Panc1 (cell line): ENCODE data around the gene ARSG. TPM values are rescaled to one million over a fixed set of nuclear protein-coding genes. Genes with fewer than 3 reads are reported as not detected.

Source experiments
- ATAC-seq: fragments of 200-7000 bp; cut with Tn5 transposase; 2 replicates; pipeline ENCODE4 v1.9.1; 2020; ENCODE audit warnings: mild to moderate bottlenecking, moderate library complexity
- BruUV-seq: library from RNA; stranded (reverse); fragments of 400-500 nt; replicated peaks from 2 replicates; lab custom pipeline; 2021; lab: Mats Ljungman, UMichigan
- CTCF ChIA-PET: fragments of 300-600 bp; sonication (Branson Sonifier 250); formaldehyde crosslinking; loops from one replicate; lab custom pipeline; 2022; ENCODE audit warnings: antibody characterized with exemption; lab: Charles Lee
- POLR2A ChIA-PET: fragments of 300-600 bp; sonication (Branson Sonifier 250); formaldehyde crosslinking; loops from one replicate; lab custom pipeline; 2022; ENCODE audit warnings: antibody characterized with exemption; lab: Charles Lee
- DNase-seq: peaks from one replicate; pipeline ENCODE4 v3.0.0-alpha.2; 2010; ENCODE audit warnings: low read depth, low spot score
- H3K27ac ChIP-seq: 2 replicates; pipeline ENCODE4 v1.5.1; 2011; ENCODE audit warnings: mild to moderate bottlenecking, low read length, inconsistent platforms
- H3K27me3 ChIP-seq: fragments of 200-500 bp; sonication (Bioruptor generic); 2 replicates; pipeline ENCODE4 v1.6.0; 2014; ENCODE audit warnings: low read length, inconsistent platforms; ENCODE audit not compliant: control insufficient read depth, insufficient read depth
- H3K36me3 ChIP-seq: fragments of 200-500 bp; sonication (Bioruptor generic); 2 replicates; pipeline ENCODE4 v1.5.1; 2014; ENCODE audit warnings: inconsistent platforms, mild to moderate bottlenecking, low read length, moderate library complexity; ENCODE audit not compliant: control insufficient read depth, insufficient read depth
- H3K4me1 ChIP-seq: 2 replicates; pipeline ENCODE4 v1.5.1; 2011; ENCODE audit warnings: inconsistent platforms, mild to moderate bottlenecking, low read length, moderate library complexity; ENCODE audit not compliant: control insufficient read depth, insufficient read depth
- H3K4me3 ChIP-seq, 2 experiments: 2 replicates each; pipeline ENCODE4 v1.5.1; 2011 to 2012; ENCODE audit warnings: low read depth in 2 of 2, low read length in 2 of 2, mild to moderate bottlenecking in 2 of 2, inconsistent platforms in 1 of 2, moderate library complexity in 1 of 2
- H3K9me3 ChIP-seq: fragments of 200-500 bp; sonication (Bioruptor generic); 2 replicates; pipeline ENCODE4 v1.5.1; 2014; ENCODE audit warnings: low read depth, mild to moderate bottlenecking, inconsistent platforms, low read length, moderate library complexity; ENCODE audit not compliant: control insufficient read depth, insufficient read depth
- POLR2AphosphoS5 ChIP-seq: IDR thresholded peaks from 2 replicates; pipeline ENCODE4 v1.6.1; 2012; ENCODE audit warnings: mild to moderate bottlenecking, low read depth, low read length, moderate library complexity
- SIN3A ChIP-seq: IDR thresholded peaks from 2 replicates; pipeline ENCODE4 v1.6.1; 2012; ENCODE audit warnings: low read depth, mild to moderate bottlenecking, low read length, moderate library complexity, borderline replicate concordance; ENCODE audit not compliant: insufficient read depth
- TCF7L2 ChIP-seq: IDR thresholded peaks from 2 replicates; pipeline ENCODE4 v1.6.1; 2011; ENCODE audit warnings: mild to moderate bottlenecking, low read depth, low read length, inconsistent platforms
- in situ Hi-C: cut with HindIII; loops from 2 replicates; pipeline ENCODE4 v1.10.0; 2016; ENCODE audit warnings: low sequenced_read_pairs, low pct_unique_long_range_greater_than_20kb
- intact Hi-C: fragments of 100-400 bp; cut with micrococcal nuclease; formaldehyde crosslinking; loops from one replicate; pipeline ENCODE4 v1.10.0; 2022; ENCODE audit not compliant: unreplicated experiment
- total RNA-seq: library from RNA; stranded (reverse); gene quantifications from one replicate; pipeline ENCODE4 v1.2.1, GENCODE V29; 2021; ENCODE audit not compliant: unreplicated experiment
- TF ChIP-seq, protein P1 (sequence below), 2 experiments: IDR thresholded peaks; 2 replicates each; pipeline ENCODE4 v1.6.1; 2011 to 2012; ENCODE audit warnings: low read depth in 2 of 2, control low read depth in 1 of 2, low read length in 1 of 2, mild to moderate bottlenecking in 1 of 2, moderate library complexity in 1 of 2; ENCODE audit not compliant: insufficient read depth in 1 of 2
- TF ChIP-seq, protein P2 (sequence below): fragments of 450-650 bp; IDR thresholded peaks from 2 replicates; pipeline ENCODE4 v1.5.1; 2017; ENCODE audit warnings: mild to moderate bottlenecking

ARSG gene
- total RNA-seq, 1 experiment from 2014 or later: 2.3 TPM

DNA sequence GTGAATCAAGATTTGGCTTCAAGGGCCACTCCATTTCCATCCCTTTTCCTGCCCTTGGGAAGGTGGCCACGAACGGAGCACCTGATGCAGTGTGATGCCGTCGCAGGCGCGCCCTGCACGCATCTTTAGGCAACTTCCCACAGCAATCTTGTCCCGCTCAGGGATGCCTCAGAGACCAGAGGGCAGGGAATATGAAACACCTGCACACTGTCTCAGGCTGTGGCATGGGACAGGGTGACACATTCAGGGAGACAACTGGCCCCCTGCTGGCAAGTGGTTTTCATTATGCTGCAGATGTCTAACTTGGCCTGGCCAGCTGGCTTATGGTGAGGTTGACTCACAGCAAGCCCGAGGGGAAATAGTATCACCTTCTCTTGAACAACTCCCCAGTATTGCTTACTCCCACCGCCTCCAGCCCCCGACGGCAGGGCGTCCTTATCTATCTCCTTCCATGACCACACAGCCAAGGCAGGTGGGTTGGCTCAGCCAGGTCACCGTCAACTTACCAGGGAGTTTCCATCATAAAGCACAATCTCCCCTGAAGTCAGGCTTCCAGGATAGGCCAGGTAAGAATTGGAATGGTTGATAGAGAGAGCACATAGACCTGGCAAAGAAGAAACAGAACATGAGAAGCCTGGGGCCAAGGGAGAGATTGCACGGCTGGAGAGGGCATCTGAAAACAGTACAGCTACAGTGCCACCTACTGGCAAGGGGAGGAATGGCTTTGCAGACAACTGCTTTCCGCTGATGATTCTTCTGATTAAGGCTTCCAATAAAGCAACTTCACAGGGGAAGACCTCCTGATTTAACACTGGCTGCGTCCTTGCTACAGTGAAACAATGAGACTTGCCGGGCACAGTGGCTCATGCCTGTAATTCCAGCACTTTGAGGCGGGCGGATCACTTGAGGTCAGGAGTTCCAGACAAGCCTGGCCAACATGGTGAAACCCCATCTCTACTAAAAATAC lies 144.9 kb downstream of the ARSG start:
- BruUV-seq: no TSS peak

DNA sequence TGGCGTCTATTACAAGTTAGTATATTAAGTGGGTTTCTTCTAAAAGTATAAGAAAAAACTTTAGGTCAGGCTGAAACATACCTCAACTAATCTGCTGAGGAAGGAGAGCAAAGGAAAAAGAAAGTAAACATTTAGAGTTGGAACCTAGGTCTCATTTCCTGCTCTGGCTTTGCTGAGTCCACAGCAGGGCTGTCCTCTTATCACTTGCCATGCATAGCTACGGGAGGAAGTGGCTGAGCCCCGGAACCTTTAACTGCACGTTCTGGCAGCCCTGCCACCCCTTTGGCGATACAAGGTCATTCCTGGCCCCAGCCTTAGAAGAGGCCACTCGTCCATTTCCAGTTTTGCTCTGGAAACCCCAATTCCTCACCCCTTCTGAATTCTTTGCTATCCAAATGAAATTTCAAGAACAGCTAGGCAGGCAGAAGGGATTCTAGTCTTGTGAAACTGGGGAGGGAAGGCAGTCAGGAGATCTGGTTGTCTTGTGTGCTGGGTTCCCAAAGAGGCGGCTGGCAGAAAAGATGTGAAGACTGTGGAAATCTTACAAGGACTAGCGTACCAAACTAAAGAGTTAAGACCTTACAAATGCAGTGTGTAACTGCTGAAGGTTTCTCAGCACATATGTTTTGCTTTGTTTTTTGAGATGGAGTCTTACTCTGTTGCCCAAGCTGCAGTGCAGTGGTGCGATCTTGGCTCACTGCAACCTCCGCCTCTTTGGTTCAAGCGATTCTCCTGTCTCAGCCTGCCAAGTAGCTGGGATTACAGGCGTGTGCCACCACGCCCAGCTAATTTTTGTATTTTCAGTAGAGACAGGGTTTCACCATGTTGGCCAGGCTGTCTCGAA lies 146.9 kb downstream of the ARSG start:
- ChIA-PET POLR2A (no interaction called here), CTCF (interaction anchor here (0.7 kb wide), 1 partner anchor 173 kb away, joined by 5 read pairs; no protein-coding TSS in a partner anchor)
- Histone ChIP-seq H3K4me3 (no peak overlapping the region), H3K27ac (no peak overlapping the region), H3K27me3 (no peaks in the 10 kb centered on the region), H3K9me3 (no peaks in the 10 kb centered on the region), H3K36me3 (no peaks in the 10 kb centered on the region), H3K4me1 (no peaks in the 10 kb centered on the region)
- BruUV-seq: no TSS peak
- no peak for DNase-seq
- no peak for ATAC-seq
- intact Hi-C loops: no loop called here
- TF ChIP-seq SIN3A (no peak), TCF7L2 (no peak), POLR2AphosphoS5 (no peak)
- TF ChIP-seq, protein P1, sequence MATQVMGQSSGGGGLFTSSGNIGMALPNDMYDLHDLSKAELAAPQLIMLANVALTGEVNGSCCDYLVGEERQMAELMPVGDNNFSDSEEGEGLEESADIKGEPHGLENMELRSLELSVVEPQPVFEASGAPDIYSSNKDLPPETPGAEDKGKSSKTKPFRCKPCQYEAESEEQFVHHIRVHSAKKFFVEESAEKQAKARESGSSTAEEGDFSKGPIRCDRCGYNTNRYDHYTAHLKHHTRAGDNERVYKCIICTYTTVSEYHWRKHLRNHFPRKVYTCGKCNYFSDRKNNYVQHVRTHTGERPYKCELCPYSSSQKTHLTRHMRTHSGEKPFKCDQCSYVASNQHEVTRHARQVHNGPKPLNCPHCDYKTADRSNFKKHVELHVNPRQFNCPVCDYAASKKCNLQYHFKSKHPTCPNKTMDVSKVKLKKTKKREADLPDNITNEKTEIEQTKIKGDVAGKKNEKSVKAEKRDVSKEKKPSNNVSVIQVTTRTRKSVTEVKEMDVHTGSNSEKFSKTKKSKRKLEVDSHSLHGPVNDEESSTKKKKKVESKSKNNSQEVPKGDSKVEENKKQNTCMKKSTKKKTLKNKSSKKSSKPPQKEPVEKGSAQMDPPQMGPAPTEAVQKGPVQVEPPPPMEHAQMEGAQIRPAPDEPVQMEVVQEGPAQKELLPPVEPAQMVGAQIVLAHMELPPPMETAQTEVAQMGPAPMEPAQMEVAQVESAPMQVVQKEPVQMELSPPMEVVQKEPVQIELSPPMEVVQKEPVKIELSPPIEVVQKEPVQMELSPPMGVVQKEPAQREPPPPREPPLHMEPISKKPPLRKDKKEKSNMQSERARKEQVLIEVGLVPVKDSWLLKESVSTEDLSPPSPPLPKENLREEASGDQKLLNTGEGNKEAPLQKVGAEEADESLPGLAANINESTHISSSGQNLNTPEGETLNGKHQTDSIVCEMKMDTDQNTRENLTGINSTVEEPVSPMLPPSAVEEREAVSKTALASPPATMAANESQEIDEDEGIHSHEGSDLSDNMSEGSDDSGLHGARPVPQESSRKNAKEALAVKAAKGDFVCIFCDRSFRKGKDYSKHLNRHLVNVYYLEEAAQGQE (IDR thresholded peaks at IDR 0.05; ENCODE audit: insufficient read depth in 1 of 2, low read depth in 2 of 2, low read length in 1 of 2): no peak
- TF ChIP-seq, protein P2, sequence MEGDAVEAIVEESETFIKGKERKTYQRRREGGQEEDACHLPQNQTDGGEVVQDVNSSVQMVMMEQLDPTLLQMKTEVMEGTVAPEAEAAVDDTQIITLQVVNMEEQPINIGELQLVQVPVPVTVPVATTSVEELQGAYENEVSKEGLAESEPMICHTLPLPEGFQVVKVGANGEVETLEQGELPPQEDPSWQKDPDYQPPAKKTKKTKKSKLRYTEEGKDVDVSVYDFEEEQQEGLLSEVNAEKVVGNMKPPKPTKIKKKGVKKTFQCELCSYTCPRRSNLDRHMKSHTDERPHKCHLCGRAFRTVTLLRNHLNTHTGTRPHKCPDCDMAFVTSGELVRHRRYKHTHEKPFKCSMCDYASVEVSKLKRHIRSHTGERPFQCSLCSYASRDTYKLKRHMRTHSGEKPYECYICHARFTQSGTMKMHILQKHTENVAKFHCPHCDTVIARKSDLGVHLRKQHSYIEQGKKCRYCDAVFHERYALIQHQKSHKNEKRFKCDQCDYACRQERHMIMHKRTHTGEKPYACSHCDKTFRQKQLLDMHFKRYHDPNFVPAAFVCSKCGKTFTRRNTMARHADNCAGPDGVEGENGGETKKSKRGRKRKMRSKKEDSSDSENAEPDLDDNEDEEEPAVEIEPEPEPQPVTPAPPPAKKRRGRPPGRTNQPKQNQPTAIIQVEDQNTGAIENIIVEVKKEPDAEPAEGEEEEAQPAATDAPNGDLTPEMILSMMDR: no peak
- in situ Hi-C loops: no loop called here

More for the DNA sequence above, 144.9 kb downstream of the ARSG start:
- peak; percentile 85 for ATAC-seq
- in situ Hi-C loops (no loop called here), intact Hi-C loops (loop anchor here (1.0 kb wide), 1 partner anchor 173 kb away; no protein-coding TSS in a partner anchor)
- Histone ChIP-seq H3K9me3 (no peaks in the 10 kb centered on the region), H3K36me3 (no peaks in the 10 kb centered on the region), H3K27ac (no peak overlapping the region), H3K4me3 (no peak overlapping the region), H3K4me1 (no peaks in the 10 kb centered on the region), H3K27me3 (no peaks in the 10 kb centered on the region)
- POLR2A ChIA-PET: no interaction called here
- CTCF ChIA-PET: interaction anchor here (0.6 to 0.8 kb wide), 3 partner anchors 21 to 241 kb away, joined by 3 to 6 read pairs (median 4); partner anchors contain the start of gene WIPI1
- DNase-seq: peak; percentile 71
- TF ChIP-seq POLR2AphosphoS5 (no peak), TCF7L2 (no peak)
- TF ChIP-seq, protein P2: peak; percentile 87
